ENCODE measurements around the gene LSM3. TPM values are rescaled to one million over a fixed set of nuclear protein-coding genes. Genes with fewer than 3 reads are reported as not detected.

Gene LSM3
- polyA plus RNA-seq, 10 donors, result 10.1 to 13.8 (median 12.2) TPM

DNA sequence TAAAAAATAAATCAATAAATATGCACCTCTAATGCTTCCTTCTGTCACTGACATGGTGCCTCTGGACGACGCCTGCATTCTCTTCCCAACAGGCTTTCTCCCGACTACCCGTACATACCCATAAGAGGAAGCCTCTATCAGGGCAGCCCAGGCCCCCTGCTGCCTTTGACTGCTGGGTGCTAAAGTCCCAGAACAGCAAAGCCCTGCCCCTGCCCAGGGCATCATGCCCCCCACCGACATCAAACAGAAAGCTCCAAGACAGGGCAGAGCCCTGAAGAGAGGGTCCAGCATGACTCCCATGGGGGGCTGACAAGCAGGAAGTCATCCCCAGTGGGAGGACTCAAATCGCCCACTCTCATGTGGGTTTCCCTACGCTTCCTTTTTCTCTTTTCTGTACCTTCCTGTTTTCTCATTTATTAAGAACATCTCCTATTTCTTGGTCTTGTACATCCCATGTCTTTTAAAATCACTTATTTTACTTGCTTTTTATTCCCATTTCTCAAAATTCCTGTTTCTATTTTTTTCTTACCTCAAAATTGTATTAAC, 23.6 kb upstream of the LSM3 start:
- no peak for DNase-seq

DNA sequence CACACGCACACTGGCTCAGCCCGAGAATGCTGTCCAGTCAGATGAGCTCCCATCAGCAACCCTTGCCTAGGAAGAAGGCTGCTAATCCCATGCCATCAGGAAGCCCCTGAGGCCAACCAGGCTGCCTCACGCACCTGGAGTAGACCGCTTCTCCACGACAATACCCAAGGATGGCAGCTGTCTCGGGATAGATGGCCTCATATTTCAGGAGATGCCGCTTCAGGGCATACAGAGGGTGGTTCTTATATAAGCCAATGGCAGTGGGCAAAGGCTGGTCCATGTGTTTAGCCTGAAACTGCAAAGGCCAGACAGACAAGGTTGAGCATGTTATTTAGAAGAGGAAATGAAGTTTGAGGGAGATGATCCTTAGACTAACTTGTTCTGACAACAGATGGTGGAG, 22.4 kb upstream of the LSM3 start:
- DNase-seq, result no peak

DNA sequence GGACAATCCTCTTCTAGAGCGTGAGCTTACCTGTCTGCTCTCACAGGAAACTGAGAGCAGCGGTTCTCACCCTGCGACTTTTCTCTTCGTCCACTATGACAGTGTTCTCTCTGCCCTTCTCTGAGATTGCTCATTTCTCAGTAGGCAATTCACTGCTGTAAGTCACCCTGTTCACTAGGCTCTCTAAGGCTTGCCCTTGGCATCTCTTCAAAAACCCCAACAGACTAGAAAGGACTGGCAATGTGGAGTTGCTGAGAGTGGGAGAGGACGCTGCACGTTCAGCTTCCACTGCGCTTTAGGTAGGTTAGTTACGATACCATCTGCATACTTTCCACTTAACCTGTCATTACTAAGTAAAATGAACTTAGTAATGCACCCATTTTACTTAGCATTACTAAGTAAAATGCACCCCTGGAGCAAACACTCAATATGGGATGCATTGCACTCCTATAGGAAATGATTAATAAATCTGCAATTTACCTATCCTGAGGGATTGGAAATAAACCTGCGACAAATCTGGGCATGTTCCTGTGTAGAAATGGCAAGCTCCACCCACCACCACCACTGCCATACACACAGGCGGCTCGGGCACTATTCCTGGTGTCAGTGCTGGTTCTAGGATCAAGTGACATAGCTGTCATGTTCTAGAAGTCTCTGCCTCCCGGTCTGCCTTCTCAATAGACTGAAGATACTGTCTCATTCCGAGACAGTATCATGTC, 21.6 kb upstream of the LSM3 start:
- DNase-seq, result no peak

DNA sequence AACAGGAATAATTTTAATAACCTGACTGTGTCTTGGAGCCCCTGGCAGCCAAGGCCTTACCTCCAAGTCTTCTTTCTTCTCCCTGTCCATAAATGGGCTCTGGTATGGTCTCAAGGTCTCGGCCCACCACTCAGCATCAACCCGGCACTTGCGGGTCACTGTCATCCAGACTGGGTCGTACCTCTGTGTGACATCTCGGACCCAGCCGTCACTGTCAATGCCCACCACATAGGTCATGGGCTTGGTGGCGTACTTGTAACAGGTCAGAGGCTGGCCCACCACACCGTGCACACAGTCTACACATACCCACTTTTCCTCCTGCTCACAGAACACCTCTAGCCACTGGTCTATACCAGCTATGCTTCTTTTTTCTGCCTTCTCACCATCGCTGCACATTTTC, 20.7 kb upstream of the LSM3 start:
- no peak for DNase-seq

DNA sequence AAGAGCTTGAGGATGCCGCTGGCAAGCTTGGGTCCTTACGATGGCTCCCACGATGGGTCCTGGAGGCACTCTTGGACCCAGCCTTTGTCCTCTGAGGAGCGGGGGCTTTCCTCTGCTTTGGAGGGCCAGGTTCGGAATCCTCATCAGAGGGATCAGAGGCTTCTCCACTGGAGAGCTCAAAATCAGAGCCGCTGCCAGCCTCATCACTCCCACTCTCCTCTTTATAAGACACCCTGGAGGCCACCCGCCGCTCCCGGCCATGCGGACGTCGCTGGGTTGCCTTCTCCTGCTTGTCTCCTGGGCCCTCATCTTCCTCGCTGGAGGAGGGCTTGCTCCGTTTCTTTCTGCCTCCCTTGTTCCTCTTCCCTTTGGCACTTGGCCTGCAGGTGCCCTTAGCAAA, 20.2 kb upstream of the LSM3 start:
- no peak for DNase-seq

DNA sequence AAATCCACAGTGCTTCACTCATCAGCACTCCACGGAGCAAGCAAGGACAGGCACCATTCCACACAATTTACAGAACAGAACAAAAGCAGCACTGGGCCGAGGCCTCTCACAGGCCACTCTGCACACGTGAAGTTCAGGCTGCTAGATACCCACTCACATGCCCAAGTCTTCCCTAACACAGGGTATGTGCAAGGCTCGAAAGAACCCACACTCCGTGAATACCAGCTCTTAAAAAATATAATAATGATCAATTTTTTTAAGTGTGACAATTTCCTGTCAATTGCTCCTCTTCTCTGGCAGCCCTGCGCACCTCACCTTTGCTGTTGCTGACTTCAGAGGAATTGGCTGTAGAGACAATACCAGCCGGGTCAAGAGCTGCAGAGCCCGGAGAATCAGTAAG, 19.2 kb upstream of the LSM3 start:
- DNase-seq, result no peak

DNA sequence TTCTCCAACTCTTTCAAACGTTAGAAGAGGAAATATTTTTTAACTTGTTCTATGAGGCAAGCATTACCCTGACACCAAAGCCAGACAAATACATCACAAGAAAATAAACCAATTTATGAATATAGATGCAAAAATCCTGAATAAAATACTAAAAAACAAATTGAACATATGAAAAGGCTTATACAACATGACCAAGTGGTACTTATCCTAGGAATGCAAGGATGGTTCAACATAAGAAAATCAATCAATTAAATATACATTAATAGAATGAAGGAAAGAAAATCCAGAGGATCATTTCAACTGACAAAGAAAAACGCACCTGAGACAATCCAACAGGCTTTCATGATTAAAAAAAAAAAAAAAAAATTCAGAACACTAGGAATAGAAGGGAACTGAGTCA, 17.3 kb upstream of the LSM3 start:
- DNase-seq, result no peak

DNA sequence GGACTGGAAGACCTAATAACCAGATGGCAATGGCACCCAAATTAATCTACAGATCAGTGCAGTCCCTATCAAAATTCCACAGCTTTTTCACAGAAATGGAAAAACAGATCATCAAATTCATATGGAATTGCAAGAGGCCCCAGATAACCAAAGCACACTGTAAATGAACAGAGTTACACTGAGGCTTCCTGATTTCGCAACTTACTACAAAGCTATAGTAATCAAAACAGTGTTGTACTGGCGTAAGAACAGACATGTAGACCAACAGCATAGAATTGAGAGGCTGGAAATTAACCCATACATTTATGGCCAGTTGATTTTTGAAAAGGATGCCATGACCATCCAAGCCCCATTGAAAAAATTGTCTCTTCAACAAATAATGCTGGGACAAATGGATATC, 16.4 kb upstream of the LSM3 start:
- no peak for DNase-seq

DNA sequence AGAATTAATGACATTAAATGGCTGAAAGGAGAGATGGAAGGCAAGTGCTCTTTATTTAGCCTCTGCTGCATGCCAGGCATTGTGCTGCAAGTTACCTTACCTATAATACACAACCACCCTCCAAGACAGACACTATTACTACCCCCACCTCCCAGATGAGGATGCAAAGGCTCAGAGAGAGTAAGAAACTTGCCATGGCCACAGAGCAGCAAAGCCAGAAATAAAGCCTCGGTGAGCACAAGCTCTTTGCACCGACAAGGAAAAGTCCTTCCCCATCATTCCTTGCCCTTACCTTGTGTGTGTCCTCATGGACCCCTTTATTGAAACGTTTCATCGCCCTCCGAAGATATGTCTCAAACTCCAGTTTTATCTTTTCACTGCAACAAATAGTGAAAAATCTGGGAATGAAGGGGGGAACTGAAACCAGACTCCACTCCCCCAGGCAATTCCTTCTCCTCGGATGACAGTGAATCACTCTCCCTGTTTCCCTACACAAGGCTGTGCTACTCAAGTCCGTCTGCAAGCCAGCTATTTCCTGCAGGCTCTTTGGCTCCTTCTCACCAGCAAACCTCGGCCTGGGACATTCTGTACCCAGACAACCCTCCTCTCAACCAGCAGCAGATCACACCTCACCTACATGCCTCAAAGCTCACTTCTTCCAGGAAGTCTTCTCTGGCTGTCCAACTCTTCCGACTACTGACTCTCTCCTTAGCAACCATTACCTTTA, 11.6 kb upstream of the LSM3 start:
- no peak for DNase-seq

DNA sequence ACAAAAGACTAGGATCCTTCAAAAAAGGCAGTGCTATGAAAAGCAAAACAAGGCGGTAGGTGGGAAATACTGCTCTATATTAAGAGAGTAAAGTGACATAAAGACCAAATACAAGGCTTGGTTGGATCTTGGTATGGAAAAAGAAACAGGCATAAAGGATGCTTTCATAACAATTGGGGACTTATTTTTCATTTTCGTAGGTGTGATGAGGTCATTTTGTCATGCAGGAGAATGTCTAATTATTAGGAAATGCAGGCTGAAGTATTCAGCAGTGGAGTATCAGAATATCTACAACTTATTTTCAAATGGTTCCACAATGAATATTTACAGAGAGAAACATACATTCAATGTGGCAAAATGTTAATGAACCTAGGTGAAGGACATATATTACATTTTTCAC, 9.2 kb upstream of the LSM3 start:
- DNase-seq, result no peak

DNA sequence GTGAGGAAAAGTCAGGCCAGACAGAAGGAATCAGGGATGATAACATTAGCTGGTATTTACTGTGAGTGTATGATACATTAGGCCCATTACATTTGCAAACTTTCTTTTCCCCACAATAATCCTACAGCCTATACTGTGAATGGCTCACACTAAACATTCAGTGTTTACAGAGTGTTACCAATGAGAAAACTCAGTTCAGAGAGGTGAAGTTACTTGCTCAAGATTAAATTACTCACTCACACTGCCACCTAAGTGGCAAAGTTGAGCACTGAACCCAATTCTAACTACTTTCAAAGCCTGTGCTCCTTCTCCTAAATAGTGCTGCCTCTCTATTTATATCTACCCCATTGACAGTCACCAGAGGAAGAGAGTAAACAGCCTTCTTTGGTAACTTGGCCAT, 8.7 kb upstream of the LSM3 start:
- DNase-seq, result no peak

DNA sequence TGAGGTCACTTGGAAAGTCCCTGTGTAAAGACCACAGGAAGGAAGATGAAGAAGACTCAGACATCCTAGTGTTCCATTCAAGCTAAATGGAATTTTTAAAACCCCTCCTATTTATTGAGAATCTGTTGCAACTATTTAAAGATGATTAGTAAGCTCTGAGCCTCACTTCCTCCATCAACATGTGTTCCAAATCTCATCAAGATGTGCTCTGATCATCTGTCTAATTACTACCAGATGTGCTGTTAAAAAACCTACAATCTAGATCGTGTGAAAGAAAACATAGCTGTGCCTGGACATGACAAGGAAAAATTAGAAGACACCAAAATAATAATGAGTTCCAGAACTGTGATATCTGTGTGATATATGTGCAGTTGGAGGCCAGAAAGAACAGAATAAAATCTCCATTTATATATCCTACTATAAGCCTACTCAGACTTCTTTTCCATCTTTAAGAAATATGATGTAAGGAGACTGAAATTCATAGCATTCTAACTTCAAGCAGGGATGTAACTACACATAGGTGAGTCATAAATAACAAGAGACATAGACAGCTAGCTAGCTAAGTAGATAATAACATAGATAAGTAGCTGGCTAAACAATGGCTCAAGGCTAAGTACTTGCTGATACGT, 8.0 kb upstream of the LSM3 start:
- peak in 1 of 3 donors; percentile 63 for DNase-seq

DNA sequence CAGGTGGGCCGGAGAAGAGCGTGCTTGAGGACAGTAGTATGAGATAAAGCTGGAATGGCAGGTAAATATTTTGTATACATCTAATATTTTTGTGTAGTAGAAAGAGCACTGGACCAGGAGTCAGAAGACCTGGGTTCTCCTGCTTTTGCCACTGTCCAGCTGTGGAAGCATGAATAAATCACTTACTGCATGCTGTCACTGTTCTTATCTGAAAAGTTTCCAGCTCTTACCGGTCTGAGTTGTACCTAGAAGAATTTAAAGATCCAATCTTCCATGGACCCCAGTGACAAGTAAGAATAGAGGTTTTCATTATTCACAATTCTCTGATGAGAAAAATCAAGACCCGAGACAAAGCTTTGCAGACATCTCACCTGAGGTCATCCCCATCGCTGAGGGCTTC, 6.1 kb upstream of the LSM3 start:
- no peak for DNase-seq

DNA sequence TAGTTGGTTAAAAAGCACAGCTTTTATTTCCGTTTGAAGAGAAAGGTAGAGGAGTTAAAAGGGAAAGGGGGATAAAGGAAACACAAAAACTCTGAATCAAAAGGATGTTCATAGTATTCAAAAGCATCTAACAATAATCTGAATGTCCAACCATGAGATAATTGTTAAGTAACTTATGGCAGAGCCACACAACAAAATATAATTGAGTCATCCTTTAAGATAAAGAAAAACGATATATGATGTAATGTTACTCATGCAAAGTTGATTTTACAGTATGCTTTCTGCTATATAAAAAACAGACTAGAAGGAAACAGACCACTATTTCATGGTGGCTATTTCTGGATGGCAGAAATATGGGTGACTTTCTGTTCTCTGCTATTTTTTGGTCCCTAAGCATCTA, 4.1 kb upstream of the LSM3 start:
- DNase-seq, result no peak

DNA sequence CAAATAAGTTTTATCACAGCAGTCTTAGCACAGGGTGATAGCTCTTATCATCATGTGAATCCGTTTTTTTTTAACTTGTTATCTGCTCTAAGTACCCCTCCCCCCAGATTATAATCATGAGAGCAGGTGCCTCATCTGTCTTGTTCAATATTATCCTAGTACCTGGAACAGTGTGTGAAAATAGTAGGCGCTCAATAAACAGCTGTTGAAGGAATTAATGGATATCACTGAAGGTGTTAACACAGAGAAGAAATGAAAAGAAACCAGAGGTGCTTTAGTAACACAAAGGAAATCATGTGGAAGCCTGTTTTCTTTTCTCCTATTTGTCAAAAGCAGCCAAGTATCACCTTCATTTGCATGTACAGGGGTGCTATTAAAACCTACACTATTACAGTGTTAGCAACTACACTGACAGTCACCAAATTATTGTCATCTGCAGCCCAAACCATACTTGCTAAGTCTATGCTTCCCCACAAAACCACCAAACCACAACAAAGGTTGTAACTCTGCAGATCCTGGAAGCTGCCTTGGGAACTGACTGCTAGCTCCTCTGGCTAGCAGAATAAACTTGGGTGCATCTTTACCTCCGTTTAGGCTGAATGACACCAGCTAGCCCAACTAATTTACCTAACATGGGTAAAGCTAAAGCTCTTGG, 3.1 kb upstream of the LSM3 start:
- DNase-seq, result peak in 1 of 3 donors; percentile 26

DNA sequence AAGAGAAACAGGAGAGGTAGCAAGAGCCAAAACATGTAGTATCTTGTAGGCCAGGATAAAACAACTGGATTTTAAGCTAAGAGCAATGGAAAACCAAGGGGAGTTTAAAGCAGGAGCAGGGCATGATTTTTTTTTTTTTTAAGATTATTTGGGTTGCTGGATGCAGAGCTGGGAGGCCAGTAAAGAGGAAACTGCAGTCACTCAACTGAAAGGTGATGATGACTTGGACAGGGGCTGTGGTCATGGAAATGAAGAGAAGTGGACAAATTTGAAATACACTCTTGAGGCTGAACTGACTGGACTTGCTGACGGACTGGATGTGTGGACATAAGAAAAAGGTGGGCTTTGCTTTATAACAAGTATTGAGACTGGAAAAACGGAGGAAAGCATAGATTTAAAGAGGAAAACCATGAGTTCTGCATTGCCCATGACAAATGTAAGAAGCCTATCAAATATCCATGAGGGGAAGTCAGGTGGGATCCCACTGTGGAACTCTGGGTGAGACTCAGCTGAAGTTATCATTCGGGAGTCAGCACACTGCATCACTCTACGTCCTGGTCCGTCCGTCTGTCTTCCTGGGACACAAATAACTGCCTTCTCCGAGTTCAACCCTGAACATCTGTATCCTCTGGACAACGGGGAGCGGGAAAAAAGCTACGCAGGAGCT, 904 bp upstream of the LSM3 start:
- peak in 2 of 3 donors; percentile 15 to 26 for DNase-seq

DNA sequence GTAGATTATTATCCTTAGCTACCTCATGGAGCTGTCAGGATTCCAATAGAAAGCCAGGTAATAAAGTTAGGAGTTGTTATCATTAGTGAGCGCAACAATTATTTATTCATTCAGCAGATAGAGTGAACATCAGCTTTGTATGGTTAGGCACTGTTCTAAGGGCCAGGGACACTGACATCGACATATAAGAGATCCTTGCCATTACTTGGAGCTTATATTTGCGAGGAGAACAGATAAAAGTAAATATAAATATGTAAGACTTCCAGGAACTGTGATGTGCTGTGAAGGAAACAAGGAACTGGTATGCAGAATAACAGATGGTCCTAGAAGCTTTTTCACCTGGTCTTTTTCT, 473 bp downstream of the LSM3 start:
- no peak for DNase-seq

DNA sequence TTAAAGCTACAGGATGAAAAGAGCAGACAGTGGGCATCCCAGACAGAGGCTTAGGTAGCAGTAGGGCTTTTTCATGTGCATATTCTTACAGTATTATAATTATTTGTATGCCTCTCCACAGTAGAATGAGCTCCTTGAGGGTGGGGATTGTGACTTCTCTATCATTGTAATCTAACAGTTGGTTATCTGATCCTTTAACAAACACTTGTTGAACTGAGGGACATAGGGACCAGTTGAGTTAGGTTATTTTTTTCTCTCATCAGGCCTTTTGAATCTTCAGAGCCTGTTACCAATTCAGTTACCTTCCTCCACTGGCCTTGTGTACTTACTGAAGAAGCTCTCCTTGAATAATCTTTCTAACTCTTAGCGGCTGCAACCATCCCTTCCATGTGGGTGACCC, 1.2 kb downstream of the LSM3 start:
- no peak for DNase-seq

DNA sequence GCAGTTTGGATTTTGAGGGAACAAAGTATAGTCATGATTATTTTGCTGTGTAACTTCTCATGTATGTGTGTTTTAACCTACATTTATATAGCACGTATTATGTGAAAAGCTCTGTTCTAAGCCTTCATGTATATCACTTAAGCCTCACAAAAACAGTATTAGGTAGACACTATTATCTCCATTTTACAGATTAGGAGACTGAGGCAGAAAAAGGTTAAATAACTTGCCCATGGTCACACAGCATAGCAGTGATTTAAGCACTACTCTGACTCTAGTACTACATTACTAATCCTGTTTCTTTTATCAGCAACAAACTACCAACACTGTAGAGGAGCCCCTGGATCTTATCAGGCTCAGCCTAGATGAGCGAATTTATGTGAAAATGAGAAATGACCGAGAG, 2.6 kb downstream of the LSM3 start:
- DNase-seq, result no peak

DNA sequence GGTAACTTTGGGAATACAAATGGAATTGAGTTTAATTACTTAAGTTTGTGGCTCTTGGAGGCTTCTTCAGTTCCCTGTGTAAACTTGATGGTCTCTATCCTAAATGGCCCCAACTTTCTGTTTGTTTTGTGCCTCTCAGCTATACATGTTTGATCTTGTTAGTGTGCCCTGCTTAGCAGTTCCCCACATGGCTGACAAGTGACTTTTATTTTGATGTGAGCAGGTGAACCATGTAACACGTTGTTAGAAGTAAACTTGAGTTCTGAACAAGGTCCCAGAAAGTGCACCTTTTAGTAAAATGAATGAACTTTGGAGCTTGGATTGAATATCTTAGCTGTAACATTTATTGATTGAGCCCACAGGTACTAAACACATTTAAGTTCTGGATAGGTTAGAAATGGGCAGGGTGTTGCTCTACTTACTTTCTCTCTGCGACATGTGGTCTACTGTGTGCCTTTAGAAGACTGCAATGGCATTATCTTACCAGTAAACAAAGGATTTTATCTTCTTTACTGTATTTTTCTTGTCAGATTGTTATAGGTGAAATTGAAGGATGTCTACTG, 4.5 kb downstream of the LSM3 start:
- DNase-seq, result no peak

DNA sequence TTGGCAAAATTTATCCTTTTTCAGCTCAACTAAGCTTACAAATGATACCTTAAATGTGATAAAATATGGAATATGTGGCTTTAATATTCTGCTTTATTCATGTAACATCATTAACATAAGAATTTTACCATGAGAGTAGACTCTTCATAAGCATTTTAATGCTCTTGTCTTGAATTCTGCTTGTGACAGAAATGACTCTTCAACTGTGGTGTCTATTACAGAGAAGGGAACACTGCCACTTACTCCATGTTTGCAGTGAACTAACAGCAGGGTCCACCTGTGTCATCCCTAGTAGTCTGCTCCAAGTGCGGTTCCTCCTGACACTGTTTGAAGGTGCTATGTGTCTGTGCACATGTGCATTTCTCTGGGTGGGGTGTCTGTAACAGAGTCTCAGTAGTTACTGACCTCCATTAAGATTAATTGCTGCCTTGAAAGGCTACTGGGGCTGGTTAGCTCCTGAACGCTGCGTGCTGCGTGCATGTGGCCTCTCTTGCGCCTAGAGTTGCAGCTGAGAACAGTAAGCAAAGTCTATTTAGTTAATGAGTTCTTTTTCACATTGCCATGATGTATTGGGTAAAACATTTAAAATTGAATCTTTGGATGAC, 8.3 kb downstream of the LSM3 start:
- no peak for DNase-seq
